ENCODE data around the gene KL.

The KL gene

DNA sequence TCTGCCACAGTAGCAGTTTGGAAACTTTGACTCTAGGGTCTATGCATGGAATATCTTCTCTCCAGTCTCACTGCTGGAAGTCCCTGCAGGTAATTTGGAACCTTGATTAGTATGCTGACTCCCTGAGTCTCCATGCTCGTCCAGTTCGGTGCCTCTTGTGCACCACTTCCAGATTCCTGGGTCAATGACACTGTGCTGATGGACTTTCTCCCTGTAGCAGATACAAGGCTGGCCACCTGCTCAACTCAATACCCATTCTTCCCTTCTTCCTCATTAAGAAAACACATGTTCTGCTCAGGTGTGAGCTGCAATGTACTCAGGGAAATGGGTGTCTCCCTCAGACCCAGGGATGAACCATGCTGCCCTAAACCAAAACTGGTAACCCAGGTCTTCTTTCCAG is 99.1 kb downstream of the KL start:
- TF ChIP-seq SIN3A (IDR thresholded peaks at IDR 0.05; ENCODE audit: borderline replicate concordance, insufficient read depth, low read length), result no peak

All from PFSK-1 (cell line).